Ishikawa (cell line): ENCODE results near the gene TNFRSF8.

ENCODE experiments used
- EGR1 ChIP-seq: IDR thresholded peaks from 2 replicates; pipeline ENCODE4 v1.6.1; 2012
- EP300 ChIP-seq: IDR thresholded peaks from 2 replicates; pipeline ENCODE4 v1.6.1; 2012; ENCODE audit warnings: borderline replicate concordance
- FOXM1 ChIP-seq: IDR thresholded peaks from 2 replicates; pipeline ENCODE4 v1.6.1; 2012; ENCODE audit warnings: low read depth, borderline replicate concordance
- NFIC ChIP-seq: IDR thresholded peaks from 2 replicates; pipeline ENCODE4 v1.6.1; 2012
- RAD21 ChIP-seq: IDR thresholded peaks from 2 replicates; pipeline ENCODE4 v1.6.1; 2012; ENCODE audit warnings: low read depth
- TAF1 ChIP-seq: IDR thresholded peaks from 2 replicates; pipeline ENCODE4 v1.6.1; 2012; ENCODE audit warnings: low read depth, mild to moderate bottlenecking
- TCF12 ChIP-seq: IDR thresholded peaks from 2 replicates; pipeline ENCODE4 v1.6.1; 2012; ENCODE audit warnings: low read depth
- YY1 ChIP-seq: IDR thresholded peaks from 2 replicates; pipeline ENCODE4 v1.6.1; 2012; ENCODE audit warnings: low read depth

DNA sequence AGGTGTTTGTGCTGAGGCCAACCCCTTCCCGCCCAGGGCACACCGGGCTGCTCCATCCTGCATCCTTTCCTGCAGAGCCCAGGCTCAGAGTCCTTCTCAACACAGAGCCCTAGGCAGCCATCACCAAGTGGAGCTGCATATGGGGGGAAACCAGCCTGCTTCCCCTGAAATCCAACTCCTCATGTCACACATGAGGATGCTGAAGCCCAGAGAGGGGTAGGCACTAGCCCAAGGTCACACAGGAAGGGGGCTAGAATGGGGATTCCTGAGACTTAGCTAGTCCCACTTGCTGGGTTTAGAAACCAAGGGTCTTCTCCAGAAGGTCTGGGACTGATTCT is 98.2 kb downstream of the TNFRSF8 start:
- TF ChIP-seq EP300 (no peak), TCF12 (no peak), RAD21 (no peak), TAF1 (no peak), EGR1 (no peak), FOXM1 (no peak), YY1 (no peak), NFIC (no peak)
